ENCODE results near the gene CHCHD3. TPM values are rescaled to one million over a fixed set of nuclear protein-coding genes. Genes with fewer than 3 reads are reported as not detected.
"Not testable (repeated sequence)": the region's sequence is repeated elsewhere in the genome, so short reads cannot be mapped to it uniquely, and the experiment has no call there.

The CHCHD3 gene
- total and polyA plus RNA-seq, 2 donors (not counting 1 experiment from before 2014, with no cell fraction given): 80.8 to 94.0 TPM

GRCh38 chr7:133039614-133040013 is 42.3 kb downstream of the CHCHD3 start:
- H3K4me1 ChIP-seq (ENCODE audit: control insufficient read depth, extremely low read depth, insufficient read depth, low read length): no peaks in the 10 kb centered on the region
- no peak for TF ChIP-seq CTCF (conservative IDR thresholded peaks at IDR 0.05 in 1 of 2, IDR thresholded peaks at IDR 0.05 in 1 of 2; ENCODE audit: low read depth in 1 of 2, low read length in 2 of 2)
- no peak for TF ChIP-seq EZH2 (IDR thresholded peaks at IDR 0.05; ENCODE audit: low read length, missing control alignments)
- H4K20me1 ChIP-seq (ENCODE audit: control insufficient read depth, extremely low read depth, insufficient read depth, low read length): peaks cover 1% of the 10 kb centered on the region
- no peaks in the 10 kb centered on the region for H3K36me3 ChIP-seq (ENCODE audit: control insufficient read depth, insufficient read depth, low read length)
- no peaks in the 10 kb centered on the region for H3K79me2 ChIP-seq (ENCODE audit: control insufficient read depth, insufficient read depth, low read length)
- H3K4me2 ChIP-seq (ENCODE audit: extremely low read depth, insufficient read depth, low read length): no peak overlapping the region
- no peak overlapping the region for H3K9ac ChIP-seq (ENCODE audit: insufficient read depth, low read length)
- H2AFZ ChIP-seq (ENCODE audit: low read length): no peak overlapping the region
- H3K27ac ChIP-seq (ENCODE audit: insufficient read depth, low read length): no peak overlapping the region
- no peaks in the 10 kb centered on the region for H3K9me3 ChIP-seq (ENCODE audit: control insufficient read depth, insufficient read depth, low read depth, low read length)
- H3K4me3 ChIP-seq (replicated peaks in 1 of 4; ENCODE audit: control extremely low read depth in 1 of 4, insufficient read depth in 1 of 4, low read depth in 3 of 4, low read length in 4 of 4): no peak overlapping the region
- H3K27me3 ChIP-seq (ENCODE audit: control insufficient read depth, insufficient read depth, low read length): no peaks in the 10 kb centered on the region
- DNase-seq (ENCODE audit: low read depth in 2 of 2): no peak

- Histone ChIP-seq H4K20me1 (ENCODE audit: control insufficient read depth, extremely low read depth, insufficient read depth, low read length) (no peaks in the 10 kb centered on the region), H3K4me2 (ENCODE audit: extremely low read depth, insufficient read depth, low read length) (no peak overlapping the region), H3K79me2 (ENCODE audit: control insufficient read depth, insufficient read depth, low read length) (no peaks in the 10 kb centered on the region), H3K9me3 (ENCODE audit: control insufficient read depth, insufficient read depth, low read depth, low read length) (no peaks in the 10 kb centered on the region), H3K4me3 (replicated peaks in 1 of 4; ENCODE audit: control extremely low read depth in 1 of 4, insufficient read depth in 1 of 4, low read depth in 3 of 4, low read length in 4 of 4) (no peak overlapping the region), H3K27ac (ENCODE audit: insufficient read depth, low read length) (no peak overlapping the region), H3K4me1 (ENCODE audit: control insufficient read depth, extremely low read depth, insufficient read depth, low read length) (no peaks in the 10 kb centered on the region), H3K27me3 (ENCODE audit: control insufficient read depth, insufficient read depth, low read length) (no peaks in the 10 kb centered on the region), H2AFZ (ENCODE audit: low read length) (no peak overlapping the region), H3K9ac (ENCODE audit: insufficient read depth, low read length) (no peak overlapping the region), H3K36me3 (ENCODE audit: control insufficient read depth, insufficient read depth, low read length) (no peaks in the 10 kb centered on the region)
- TF ChIP-seq CTCF (conservative IDR thresholded peaks at IDR 0.05 in 1 of 2, IDR thresholded peaks at IDR 0.05 in 1 of 2; ENCODE audit: low read depth in 1 of 2, low read length in 2 of 2) (no peak), EZH2 (IDR thresholded peaks at IDR 0.05; ENCODE audit: low read length, missing control alignments) (no peak)
- no peak for DNase-seq (ENCODE audit: low read depth in 2 of 2)
Observed at GRCh38 chr7:133036289-133036688, 45.6 kb downstream of the CHCHD3 start.

GRCh38 chr7:133035240-133035639 is 46.6 kb downstream of the CHCHD3 start:
- not testable (repeated sequence) for H3K27ac ChIP-seq (ENCODE audit: insufficient read depth, low read length); H3K9ac ChIP-seq (ENCODE audit: insufficient read depth, low read length); H3K9me3 ChIP-seq (ENCODE audit: control insufficient read depth, insufficient read depth, low read depth, low read length); H3K4me3 ChIP-seq (replicated peaks in 1 of 4; ENCODE audit: control extremely low read depth in 1 of 4, insufficient read depth in 1 of 4, low read depth in 3 of 4, low read length in 4 of 4); H2AFZ ChIP-seq (ENCODE audit: low read length); H3K79me2 ChIP-seq (ENCODE audit: control insufficient read depth, insufficient read depth, low read length); H4K20me1 ChIP-seq (ENCODE audit: control insufficient read depth, extremely low read depth, insufficient read depth, low read length); H3K4me2 ChIP-seq (ENCODE audit: extremely low read depth, insufficient read depth, low read length); DNase-seq (ENCODE audit: low read depth in 2 of 2); H3K27me3 ChIP-seq (ENCODE audit: control insufficient read depth, insufficient read depth, low read length); H3K36me3 ChIP-seq (ENCODE audit: control insufficient read depth, insufficient read depth, low read length); H3K4me1 ChIP-seq (ENCODE audit: control insufficient read depth, extremely low read depth, insufficient read depth, low read length)
